ENCODE measurements around the gene WDFY1. TPM values are rescaled to one million over a fixed set of nuclear protein-coding genes. Genes with fewer than 3 reads are reported as not detected.
A peak's percentile ranks its signal among the peaks of the same experiment; 100 is the strongest.

WDFY1 gene
- total and polyA plus RNA-seq, 9 of the 15 experiments (the other 6 are each of a cell fraction or from before 2014, with no cell fraction given): 5.4 to 27.6 (median 17.5) TPM

DNA sequence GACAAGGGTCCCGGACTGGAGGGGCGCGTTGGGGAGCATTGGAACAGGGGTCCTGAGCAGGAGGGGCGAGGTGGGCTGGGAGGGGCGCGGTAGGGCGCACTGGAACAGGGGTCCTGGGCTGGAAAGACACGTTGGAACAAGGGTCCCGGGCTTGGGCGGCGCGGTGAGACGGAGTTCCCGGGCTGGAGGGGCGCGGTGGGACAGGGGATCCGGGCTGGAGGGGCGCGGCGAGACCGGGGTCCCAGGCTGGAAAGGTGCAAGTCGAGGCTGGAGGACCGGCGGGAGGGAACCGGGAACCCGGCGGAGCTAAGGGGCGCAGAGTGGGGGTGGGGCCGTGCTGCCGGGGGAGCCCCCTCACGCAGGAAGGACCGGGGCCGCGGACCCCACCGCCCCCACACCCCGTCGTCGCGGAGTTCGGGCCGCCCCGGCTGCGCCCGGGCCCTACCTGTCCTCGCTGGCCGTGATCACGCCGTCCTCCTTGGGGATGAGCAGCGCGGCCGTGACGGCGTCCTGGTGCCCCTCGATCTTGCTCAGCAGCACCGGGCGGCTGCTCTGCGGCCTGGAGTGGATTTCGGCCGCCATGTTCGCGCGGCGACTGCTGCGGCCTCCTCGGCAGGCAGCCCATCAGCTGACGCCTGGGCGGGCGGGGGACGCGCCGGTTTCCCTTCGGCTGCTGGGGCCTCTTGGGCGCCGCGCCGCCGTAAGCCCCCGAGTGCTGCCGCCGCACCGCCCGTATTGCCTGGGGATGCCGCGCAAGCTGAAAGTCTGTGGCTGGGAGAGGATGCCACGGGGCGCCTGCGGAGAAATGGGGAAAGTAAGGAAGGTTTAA lies at the start of gene WDFY1 (continued):
- TF ChIP-seq NFYB (IDR thresholded peaks at IDR 0.05; ENCODE audit: extremely low read depth, insufficient read length) (no peak), RBFOX2 (IDR thresholded peaks at IDR 0.05; ENCODE audit: low read depth, low read length) (peak; percentile 85), CBX2 (IDR thresholded peaks at IDR 0.05; ENCODE audit: insufficient read depth, low read length, poor library complexity, severe bottlenecking) (no peak), SMAD1 (IDR thresholded peaks at IDR 0.05; ENCODE audit: low read depth, low read length, partially characterized antibody) (no peak), DLX4 (CRISPR knock-in tag; IDR thresholded peaks at IDR 0.05) (no peak), ETV6 (IDR thresholded peaks at IDR 0.05; ENCODE audit: borderline replicate concordance in 1 of 2, low read depth in 2 of 2, low read length in 1 of 2) (no peak), ETV6 (CRISPR knock-in tag; IDR thresholded peaks at IDR 0.05; ENCODE audit: borderline replicate concordance) (no peak), ZNF586 (CRISPR knock-in tag; conservative IDR thresholded peaks at IDR 0.05) (no peak), CREBBP (IDR thresholded peaks at IDR 0.05; ENCODE audit: low read depth, low read length) (no peak), SMC3 (conservative IDR thresholded peaks at IDR 0.05; ENCODE audit: insufficient read depth, low read depth, low read length) (no peak), ZNF3 (CRISPR knock-in tag; IDR thresholded peaks at IDR 0.05) (no peak), ZC3H4 (CRISPR knock-in tag; IDR thresholded peaks at IDR 0.05; ENCODE audit: borderline replicate concordance) (no peak), BRD4 (IDR thresholded peaks at IDR 0.05) (no peak; the same call in 1 of the 2 replicates), FOSL1 (tag; conservative IDR thresholded peaks at IDR 0.05) (0 out of 2 replicates have a peak, but pooled peaks have one; percentile 15), ZBTB5 (IDR thresholded peaks at IDR 0.05) (no peak)
- TF ChIP-seq, protein P1, sequence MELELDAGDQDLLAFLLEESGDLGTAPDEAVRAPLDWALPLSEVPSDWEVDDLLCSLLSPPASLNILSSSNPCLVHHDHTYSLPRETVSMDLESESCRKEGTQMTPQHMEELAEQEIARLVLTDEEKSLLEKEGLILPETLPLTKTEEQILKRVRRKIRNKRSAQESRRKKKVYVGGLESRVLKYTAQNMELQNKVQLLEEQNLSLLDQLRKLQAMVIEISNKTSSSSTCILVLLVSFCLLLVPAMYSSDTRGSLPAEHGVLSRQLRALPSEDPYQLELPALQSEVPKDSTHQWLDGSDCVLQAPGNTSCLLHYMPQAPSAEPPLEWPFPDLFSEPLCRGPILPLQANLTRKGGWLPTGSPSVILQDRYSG (tag; conservative IDR thresholded peaks at IDR 0.05; ENCODE audit: low read depth): no peak
- TF ChIP-seq, protein P2, sequence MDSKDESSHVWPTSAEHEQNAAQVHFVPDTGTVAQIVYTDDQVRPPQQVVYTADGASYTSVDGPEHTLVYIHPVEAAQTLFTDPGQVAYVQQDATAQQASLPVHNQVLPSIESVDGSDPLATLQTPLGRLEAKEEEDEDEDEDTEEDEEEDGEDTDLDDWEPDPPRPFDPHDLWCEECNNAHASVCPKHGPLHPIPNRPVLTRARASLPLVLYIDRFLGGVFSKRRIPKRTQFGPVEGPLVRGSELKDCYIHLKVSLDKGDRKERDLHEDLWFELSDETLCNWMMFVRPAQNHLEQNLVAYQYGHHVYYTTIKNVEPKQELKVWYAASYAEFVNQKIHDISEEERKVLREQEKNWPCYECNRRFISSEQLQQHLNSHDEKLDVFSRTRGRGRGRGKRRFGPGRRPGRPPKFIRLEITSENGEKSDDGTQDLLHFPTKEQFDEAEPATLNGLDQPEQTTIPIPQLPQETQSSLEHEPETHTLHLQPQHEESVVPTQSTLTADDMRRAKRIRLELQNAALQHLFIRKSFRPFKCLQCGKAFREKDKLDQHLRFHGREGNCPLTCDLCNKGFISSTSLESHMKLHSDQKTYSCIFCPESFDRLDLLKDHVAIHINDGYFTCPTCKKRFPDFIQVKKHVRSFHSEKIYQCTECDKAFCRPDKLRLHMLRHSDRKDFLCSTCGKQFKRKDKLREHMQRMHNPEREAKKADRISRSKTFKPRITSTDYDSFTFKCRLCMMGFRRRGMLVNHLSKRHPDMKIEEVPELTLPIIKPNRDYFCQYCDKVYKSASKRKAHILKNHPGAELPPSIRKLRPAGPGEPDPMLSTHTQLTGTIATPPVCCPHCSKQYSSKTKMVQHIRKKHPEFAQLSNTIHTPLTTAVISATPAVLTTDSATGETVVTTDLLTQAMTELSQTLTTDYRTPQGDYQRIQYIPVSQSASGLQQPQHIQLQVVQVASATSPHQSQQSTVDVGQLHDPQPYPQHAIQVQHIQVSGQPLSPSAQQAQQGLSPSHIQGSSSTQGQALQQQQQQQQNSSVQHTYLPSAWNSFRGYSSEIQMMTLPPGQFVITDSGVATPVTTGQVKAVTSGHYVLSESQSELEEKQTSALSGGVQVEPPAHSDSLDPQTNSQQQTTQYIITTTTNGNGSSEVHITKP (IDR thresholded peaks at IDR 0.05; ENCODE audit: partially characterized antibody): no peak
- TF ChIP-seq, protein P3, sequence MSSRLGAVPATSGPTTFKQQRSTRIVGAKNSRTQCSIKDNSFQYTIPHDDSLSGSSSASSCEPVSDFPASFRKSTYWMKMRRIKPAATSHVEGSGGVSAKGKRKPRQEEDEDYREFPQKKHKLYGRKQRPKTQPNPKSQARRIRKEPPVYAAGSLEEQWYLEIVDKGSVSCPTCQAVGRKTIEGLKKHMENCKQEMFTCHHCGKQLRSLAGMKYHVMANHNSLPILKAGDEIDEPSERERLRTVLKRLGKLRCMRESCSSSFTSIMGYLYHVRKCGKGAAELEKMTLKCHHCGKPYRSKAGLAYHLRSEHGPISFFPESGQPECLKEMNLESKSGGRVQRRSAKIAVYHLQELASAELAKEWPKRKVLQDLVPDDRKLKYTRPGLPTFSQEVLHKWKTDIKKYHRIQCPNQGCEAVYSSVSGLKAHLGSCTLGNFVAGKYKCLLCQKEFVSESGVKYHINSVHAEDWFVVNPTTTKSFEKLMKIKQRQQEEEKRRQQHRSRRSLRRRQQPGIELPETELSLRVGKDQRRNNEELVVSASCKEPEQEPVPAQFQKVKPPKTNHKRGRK (tag; IDR thresholded peaks at IDR 0.05): no peak

Data from K562 (cell line).